Muscle layer of colon (tissue), 2 donors: ENCODE results near the gene SMIM24.
A peak's percentile ranks its signal among the peaks of the same experiment; 100 is the strongest.

Source experiments
- H3K27ac ChIP-seq: one replicate; pipeline ENCODE4 v1.7.0; 2013; ENCODE audit warnings: low read depth, mild to moderate bottlenecking, low read length, moderate library complexity
- H3K27me3 ChIP-seq, 2 donors: one replicate each; pipeline ENCODE4 v1.7.0; 2013; ENCODE audit warnings: low read length in 2 of 2, mild to moderate bottlenecking in 2 of 2; ENCODE audit not compliant: insufficient read depth in 2 of 2, control insufficient read depth in 1 of 2
- H3K36me3 ChIP-seq: one replicate; pipeline ENCODE4 v1.7.0; 2013; ENCODE audit warnings: mild to moderate bottlenecking, low read length; ENCODE audit not compliant: insufficient read depth
- H3K4me1 ChIP-seq: one replicate; pipeline ENCODE4 v1.7.0; 2013; ENCODE audit warnings: mild to moderate bottlenecking, low read length; ENCODE audit not compliant: insufficient read depth
- H3K4me3 ChIP-seq, 2 donors: one replicate each; pipeline ENCODE4 v1.7.0; 2013; ENCODE audit warnings: low read length in 2 of 2, low read depth in 1 of 2, mild to moderate bottlenecking in 1 of 2, moderate library complexity in 1 of 2
- H3K9ac ChIP-seq: one replicate; pipeline ENCODE4 v1.7.0; 2013; ENCODE audit warnings: low read length
- H3K9me3 ChIP-seq: one replicate; pipeline ENCODE4 v1.7.0; 2013; ENCODE audit warnings: mild to moderate bottlenecking, low read length
- donor health status: abdominal sarcoma.
- donor health status: Adenocarcinoma of cecum.

The SMIM24 gene

DNA sequence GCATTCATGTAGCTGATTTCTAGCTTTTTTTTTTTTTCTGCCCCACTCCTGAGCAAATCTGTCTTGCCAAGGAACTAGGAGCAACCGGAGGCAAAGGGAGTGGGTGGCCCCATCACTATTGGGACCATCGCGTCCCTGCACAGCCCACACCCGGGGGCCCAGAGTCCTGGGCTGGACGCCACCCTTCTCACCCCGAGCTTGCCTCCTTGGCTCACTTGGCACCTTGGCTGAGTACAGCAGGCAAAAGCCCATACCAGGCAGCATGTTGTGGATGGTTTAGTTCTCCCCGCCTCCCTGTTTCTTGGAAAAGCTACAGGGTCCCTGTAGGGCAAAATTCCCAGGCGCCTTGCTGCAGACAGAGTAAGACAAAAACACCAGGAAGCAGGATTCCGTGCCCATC is 13.7 kb downstream of the SMIM24 start:
- Histone ChIP-seq H3K9me3 (no peaks in the 10 kb centered on the region), H3K4me1 (peaks cover 20% of the 10 kb centered on the region), H3K9ac (peak overlapping the region; percentile 14), H3K36me3 (peaks cover 6% of the 10 kb centered on the region), H3K27ac (peak overlapping the region; percentile 74), H3K4me3 (no peak overlapping the region), H3K27me3 (no peaks in the 10 kb centered on the region)

GRCh38 chr19:3465552-3465951 is 14.8 kb downstream of the SMIM24 start:
- Histone ChIP-seq H3K27me3 (no peaks in the 10 kb centered on the region), H3K9ac (no peak overlapping the region), H3K36me3 (peaks cover 6% of the 10 kb centered on the region), H3K27ac (peak overlapping the region; percentile 74), H3K4me1 (peaks cover 20% of the 10 kb centered on the region), H3K9me3 (no peaks in the 10 kb centered on the region), H3K4me3 (no peak overlapping the region)

- no peak overlapping the region for H3K9ac ChIP-seq
- no peaks in the 10 kb centered on the region for H3K27me3 ChIP-seq
- H3K4me3 ChIP-seq = no peak overlapping the region
- peaks cover 6% of the 10 kb centered on the region for H3K36me3 ChIP-seq
- peaks cover 26% of the 10 kb centered on the region for H3K4me1 ChIP-seq
- H3K9me3 ChIP-seq = no peaks in the 10 kb centered on the region
- H3K27ac ChIP-seq = peak overlapping the region; percentile 68
Measured at GRCh38 chr19:3464587-3465235, 15.6 kb downstream of the SMIM24 start.

DNA sequence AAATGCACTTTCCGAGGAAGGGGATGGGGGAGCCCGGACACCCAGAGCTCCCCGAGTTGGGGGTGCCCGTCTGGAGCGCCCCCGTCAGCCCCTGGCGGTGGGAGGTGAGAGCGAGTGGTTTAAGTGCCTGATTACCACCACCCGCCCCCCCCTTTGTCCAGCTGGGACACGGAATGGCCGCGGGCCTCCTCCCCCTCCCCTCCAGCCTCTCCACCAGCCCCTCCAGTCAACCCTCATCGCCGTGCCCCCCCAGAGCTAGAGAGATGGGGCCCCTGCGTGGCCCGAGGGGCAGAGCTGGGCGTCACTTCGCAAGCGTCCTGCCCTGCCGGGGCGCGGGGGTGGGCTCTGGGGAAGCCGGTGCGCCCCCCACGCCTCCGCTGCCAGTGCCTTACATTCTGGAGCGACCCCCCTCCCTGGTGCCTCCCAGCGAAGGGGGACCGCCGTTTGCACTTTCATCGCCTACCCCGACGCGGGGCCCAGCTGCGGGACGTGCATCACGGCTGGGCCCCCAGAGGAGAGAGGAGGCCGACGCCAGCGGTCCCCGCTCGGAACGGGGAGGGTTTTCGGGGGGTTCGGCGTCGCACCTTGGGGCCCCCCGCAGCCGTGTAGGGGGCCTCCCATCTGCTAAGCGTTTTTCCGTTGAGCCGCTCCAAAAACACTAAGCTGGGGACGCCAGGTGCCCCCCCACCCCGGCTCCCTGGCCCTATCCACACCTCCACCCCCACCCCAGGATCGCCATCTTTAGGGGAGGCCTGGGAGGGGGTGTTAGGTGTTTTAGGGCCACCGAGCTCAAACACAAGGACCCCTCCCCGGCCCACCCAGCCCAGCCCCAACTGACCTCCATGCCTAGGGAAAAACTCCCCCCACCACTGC is 16.4 kb downstream of the SMIM24 start:
- Histone ChIP-seq H3K4me1 (peaks cover 33% of the 10 kb centered on the region), H3K9ac (no peak overlapping the region), H3K27me3 (no peaks in the 10 kb centered on the region), H3K36me3 (peaks cover 6% of the 10 kb centered on the region), H3K4me3 (no peak overlapping the region), H3K27ac (peak overlapping the region; percentile 68), H3K9me3 (no peaks in the 10 kb centered on the region)

DNA sequence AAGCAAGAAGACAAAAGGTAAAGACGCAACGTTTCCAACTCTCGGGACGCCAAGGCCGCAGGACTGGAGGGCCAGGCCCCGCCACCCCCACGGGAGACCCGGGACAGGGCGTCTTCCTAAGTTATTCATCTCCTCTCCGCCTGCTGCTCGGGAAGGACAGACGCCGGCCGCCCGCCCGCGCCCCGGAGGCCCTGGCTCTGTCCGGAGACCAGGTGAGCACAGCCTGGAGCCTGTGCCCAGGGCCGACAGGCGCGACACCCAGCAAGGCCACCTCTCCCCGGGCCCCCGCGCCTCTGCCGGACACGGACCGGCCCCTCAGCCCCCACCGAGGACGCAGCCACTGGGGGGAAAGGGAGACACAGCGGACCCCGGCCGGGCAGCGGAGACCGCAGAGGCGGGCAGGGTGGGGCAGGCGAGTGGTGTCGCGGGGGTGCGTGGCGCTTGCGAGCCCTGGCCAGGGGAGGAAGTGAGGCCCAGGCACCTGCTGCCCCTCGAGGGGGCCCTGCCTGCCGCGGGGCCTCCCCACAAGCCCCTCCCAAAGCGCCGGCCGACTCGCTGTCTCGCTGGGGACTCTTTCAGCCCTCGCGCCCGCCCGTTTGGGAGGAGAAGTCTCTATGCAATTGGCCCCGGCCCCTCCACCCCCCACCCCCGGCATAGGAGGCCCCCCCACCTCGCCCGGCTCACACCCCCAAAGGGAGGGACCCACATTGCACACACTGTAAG is 17.2 kb downstream of the SMIM24 start:
- Histone ChIP-seq H3K36me3 (peaks cover 6% of the 10 kb centered on the region), H3K9me3 (no peaks in the 10 kb centered on the region), H3K27me3 (no peaks in the 10 kb centered on the region), H3K4me3 (no peak overlapping the region), H3K27ac (peak overlapping the region; percentile 68), H3K9ac (no peak overlapping the region), H3K4me1 (peaks cover 41% of the 10 kb centered on the region)

DNA sequence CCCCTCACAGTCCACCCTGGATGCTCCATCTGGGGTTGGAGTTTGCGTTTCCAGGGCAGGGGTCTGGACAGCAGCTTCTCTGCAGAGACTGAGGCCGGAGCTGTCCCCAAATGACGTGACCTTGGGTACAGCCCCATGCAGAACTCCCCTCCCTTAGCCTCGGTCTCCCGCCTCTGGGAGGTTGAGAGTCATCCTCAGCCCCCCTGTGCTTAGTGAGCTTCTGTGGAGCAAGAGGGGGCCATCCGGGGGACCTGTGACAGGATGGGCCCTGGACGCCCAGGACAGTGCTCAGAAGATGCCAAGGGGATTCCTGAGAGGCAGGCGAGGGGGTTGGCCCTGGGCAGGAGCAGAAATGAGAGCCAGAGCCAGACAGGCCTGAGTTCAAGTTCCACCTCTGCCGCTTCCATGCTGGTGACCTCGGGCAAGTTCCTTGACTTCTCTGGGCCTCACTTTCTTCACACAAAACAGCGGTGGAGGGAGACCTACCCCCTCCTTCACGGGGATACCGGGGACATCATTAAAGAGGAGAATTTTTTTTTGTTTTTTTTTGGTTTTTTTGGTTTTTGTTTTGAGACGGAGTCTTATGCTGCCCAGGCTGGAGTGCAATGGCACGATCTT is 20.3 kb downstream of the SMIM24 start:
- Histone ChIP-seq H3K9me3 (no peaks in the 10 kb centered on the region), H3K27me3 (no peaks in the 10 kb centered on the region), H3K27ac (peak overlapping the region; percentile 18), H3K4me1 (peaks cover 35% of the 10 kb centered on the region), H3K9ac (peak overlapping the region; percentile 9), H3K36me3 (peaks cover 15% of the 10 kb centered on the region), H3K4me3 (no peak overlapping the region)

DNA sequence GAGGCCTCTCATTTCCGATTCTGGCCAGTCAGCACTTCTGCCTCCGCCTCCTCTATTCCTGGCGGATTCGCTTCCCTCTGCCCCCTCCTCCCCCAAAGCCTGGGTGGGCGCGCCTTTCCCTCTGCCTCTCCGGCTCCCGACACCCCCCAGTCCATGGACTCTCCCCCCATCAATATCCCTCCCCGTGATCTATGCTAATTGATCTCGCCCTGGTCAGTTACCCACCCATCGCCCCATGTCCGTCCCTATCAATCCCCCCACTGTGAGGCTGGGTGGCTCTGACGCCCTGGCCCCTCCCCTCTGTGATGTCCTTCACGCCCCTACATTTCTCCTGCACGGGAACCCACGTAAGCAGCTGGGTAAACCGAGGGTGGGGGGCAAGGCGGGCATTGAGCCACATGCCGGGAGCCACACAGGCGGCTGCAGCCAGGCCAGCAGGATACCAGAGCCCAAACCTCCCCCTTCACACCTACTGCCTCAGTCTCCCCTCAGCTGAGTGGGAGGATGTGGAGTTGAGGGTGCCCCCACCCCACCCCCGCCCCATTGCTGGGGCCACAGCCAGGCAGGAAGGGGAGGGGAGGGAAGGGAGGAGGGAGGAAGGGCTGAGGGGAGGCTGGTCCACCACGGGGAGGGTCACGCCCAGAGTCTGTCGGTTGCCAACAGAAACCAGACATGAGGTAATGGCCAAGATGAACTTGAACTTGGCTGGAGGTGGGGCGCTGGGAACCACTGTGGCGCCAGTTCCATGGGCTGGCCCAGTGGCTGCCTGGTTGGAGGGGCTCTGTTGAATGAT is 21.0 kb downstream of the SMIM24 start:
- no peaks in the 10 kb centered on the region for H3K27me3 ChIP-seq
- no peaks in the 10 kb centered on the region for H3K9me3 ChIP-seq
- H3K4me3 ChIP-seq = no peak overlapping the region
- H3K9ac ChIP-seq = peak overlapping the region; percentile 6
- peaks cover 23% of the 10 kb centered on the region for H3K36me3 ChIP-seq
- H3K27ac ChIP-seq = peak overlapping the region; percentile 83
- H3K4me1 ChIP-seq = peaks cover 35% of the 10 kb centered on the region

DNA sequence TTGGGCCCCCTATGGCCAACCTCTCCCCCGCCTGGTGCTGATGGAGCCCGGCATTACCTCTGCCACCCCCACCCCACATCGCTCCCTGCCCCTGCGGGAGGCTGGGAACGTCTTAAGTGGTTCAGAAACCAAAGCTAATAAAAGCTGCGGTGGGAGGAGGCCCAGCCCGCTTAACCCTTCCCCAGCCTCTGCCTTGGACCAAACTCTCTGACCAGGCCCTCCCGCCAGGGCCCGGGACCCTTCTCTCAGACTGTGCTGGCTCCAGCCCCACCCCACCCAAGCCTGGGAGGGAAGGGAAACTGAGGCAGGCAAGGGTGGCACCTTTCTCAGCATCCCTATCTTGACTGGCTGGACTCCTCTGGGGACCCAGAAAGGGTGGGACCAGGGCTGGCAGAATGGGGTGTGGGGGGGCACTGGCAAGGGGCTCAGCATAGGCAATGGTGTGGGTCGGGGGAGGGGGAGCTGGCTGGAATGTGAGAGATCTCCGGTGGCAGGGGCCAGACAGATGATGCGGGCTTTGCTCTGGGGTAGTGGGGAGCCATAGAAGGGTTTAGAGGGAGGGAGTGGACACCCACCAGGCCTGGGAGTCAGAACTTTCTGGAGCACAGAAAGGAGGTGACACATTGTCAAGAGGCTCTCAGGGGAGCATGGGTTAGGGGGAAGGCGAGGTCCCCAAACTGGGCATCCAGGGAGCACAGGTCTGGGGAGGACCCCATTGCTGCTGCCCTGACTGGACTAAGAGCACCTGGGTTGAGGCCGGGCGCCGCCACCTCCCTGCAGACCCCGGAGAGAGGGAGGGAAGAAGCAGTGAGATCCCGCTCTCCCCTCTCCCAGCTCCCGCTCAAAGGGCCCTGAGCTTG is 21.9 kb downstream of the SMIM24 start:
- Histone ChIP-seq H3K27ac (peak overlapping the region; percentile 83), H3K4me3 (no peak overlapping the region), H3K9ac (peak overlapping the region; percentile 6), H3K36me3 (peaks cover 30% of the 10 kb centered on the region), H3K4me1 (peaks cover 35% of the 10 kb centered on the region), H3K9me3 (no peaks in the 10 kb centered on the region), H3K27me3 (no peaks in the 10 kb centered on the region)

GRCh38 chr19:3457528-3458228 is 22.6 kb downstream of the SMIM24 start:
- Histone ChIP-seq H3K27ac (peak overlapping the region; percentile 83), H3K9me3 (no peaks in the 10 kb centered on the region), H3K4me3 (no peak overlapping the region), H3K27me3 (no peaks in the 10 kb centered on the region), H3K4me1 (peaks cover 35% of the 10 kb centered on the region), H3K36me3 (peaks cover 36% of the 10 kb centered on the region), H3K9ac (peak overlapping the region; percentile 4)
